ENCODE data around the gene EIF4E2. TPM values are rescaled to one million over a fixed set of nuclear protein-coding genes. Genes with fewer than 3 reads are reported as not detected.

Gene EIF4E2
- polyA plus RNA-seq, 1 experiment, result 40.5 TPM

- Histone ChIP-seq H3K27me3 (ENCODE audit: control insufficient read depth, insufficient read depth, low read length) (peaks cover 45% of the 10 kb centered on the region), H3K4me3 (ENCODE audit: low read depth, low read length) (no peak overlapping the region), H3K9me3 (ENCODE audit: control insufficient read depth, insufficient read depth, low read length) (no peaks in the 10 kb centered on the region), H3K27ac (ENCODE audit: low read depth, low read length) (no peak overlapping the region)
- no peak for TF ChIP-seq CTCF (IDR thresholded peaks at IDR 0.05; ENCODE audit: low read depth, low read length)
- no peak for DNase-seq (ENCODE audit: low read depth, low spot score)
- POLR2A ChIA-PET, result no interaction called here
- CTCF ChIA-PET, result interaction anchor here (1.1 to 1.5 kb wide), 2 partner anchors 80 to 599 kb away, joined by 3 to 4 read pairs; no protein-coding TSS in a partner anchor
These were observed 25.7 kb upstream of the EIF4E2 start for GRCh38 chr2:232524771-232525170.

GRCh38 chr2:232525199-232525598 lies 25.3 kb upstream of the EIF4E2 start:
- Histone ChIP-seq H3K27me3 (ENCODE audit: control insufficient read depth, insufficient read depth, low read length) (peaks cover 45% of the 10 kb centered on the region), H3K27ac (ENCODE audit: low read depth, low read length) (no peak overlapping the region), H3K4me3 (ENCODE audit: low read depth, low read length) (no peak overlapping the region), H3K9me3 (ENCODE audit: control insufficient read depth, insufficient read depth, low read length) (no peaks in the 10 kb centered on the region)
- DNase-seq (ENCODE audit: low read depth, low spot score), result no peak
- TF ChIP-seq CTCF (IDR thresholded peaks at IDR 0.05; ENCODE audit: low read depth, low read length), result no peak
- CTCF ChIA-PET, result no interaction called here
- POLR2A ChIA-PET, result no interaction called here

GRCh38 chr2:232525791-232526371 lies 24.6 kb upstream of the EIF4E2 start, which contains the start of gene CHRND:
Gene CHRND, plus strand, starts transcription at chr2:232526160. Its CDS starts 56 bp downstream, at chr2:232526216.
- POLR2A ChIA-PET, result no interaction called here
- CTCF ChIA-PET, result interaction anchor here (0.6 kb wide), 1 partner anchor 64 kb away, joined by 4 read pairs; no protein-coding TSS in a partner anchor
- no peak within 1 kb of the TSS for H3K27ac ChIP-seq (ENCODE audit: low read depth, low read length)
- TF ChIP-seq CTCF (IDR thresholded peaks at IDR 0.05; ENCODE audit: low read depth, low read length), result no peak
- DNase-seq (ENCODE audit: low read depth, low spot score), result no peak
- peaks cover 40% of the 10 kb centered on the region for H3K27me3 ChIP-seq (ENCODE audit: control insufficient read depth, insufficient read depth, low read length)
- H3K4me3 ChIP-seq (ENCODE audit: low read depth, low read length), result no peak within 1 kb of the TSS
- H3K9me3 ChIP-seq (ENCODE audit: control insufficient read depth, insufficient read depth, low read length), result no peaks in the 10 kb centered on the region

GRCh38 chr2:232526372-232526941 lies 24.0 kb upstream of the EIF4E2 start:
- no peaks in the 10 kb centered on the region for H3K9me3 ChIP-seq (ENCODE audit: control insufficient read depth, insufficient read depth, low read length)
- no peak overlapping the region for H3K27ac ChIP-seq (ENCODE audit: low read depth, low read length)
- H3K4me3 ChIP-seq (ENCODE audit: low read depth, low read length), result no peak overlapping the region
- no peak for TF ChIP-seq CTCF (IDR thresholded peaks at IDR 0.05; ENCODE audit: low read depth, low read length)
- peaks cover 36% of the 10 kb centered on the region for H3K27me3 ChIP-seq (ENCODE audit: control insufficient read depth, insufficient read depth, low read length)
- no peak for DNase-seq (ENCODE audit: low read depth, low spot score)
- POLR2A ChIA-PET, result no interaction called here
- CTCF ChIA-PET, result interaction anchor here (0.6 kb wide), 1 partner anchor 65 kb away, joined by 4 read pairs; no protein-coding TSS in a partner anchor

GRCh38 chr2:232527905-232528470 lies 22.5 kb upstream of the EIF4E2 start:
- ChIA-PET CTCF (no interaction called here), POLR2A (no interaction called here)
- H3K9me3 ChIP-seq (ENCODE audit: control insufficient read depth, insufficient read depth, low read length), result no peaks in the 10 kb centered on the region

More at GRCh38 chr2:232527905-232528470, 22.5 kb upstream of the EIF4E2 start:
- no peak overlapping the region for H3K27ac ChIP-seq (ENCODE audit: low read depth, low read length)
- no peak for TF ChIP-seq CTCF (IDR thresholded peaks at IDR 0.05; ENCODE audit: low read depth, low read length)
- H3K27me3 ChIP-seq (ENCODE audit: control insufficient read depth, insufficient read depth, low read length), result peaks cover 26% of the 10 kb centered on the region
- no peak overlapping the region for H3K4me3 ChIP-seq (ENCODE audit: low read depth, low read length)
- DNase-seq (ENCODE audit: low read depth, low spot score), result no peak
